OCI-LY3 (cell line): ENCODE results near the gene HNRNPUL1.
"Not testable (repeated sequence)": the region's sequence is repeated elsewhere in the genome, so short reads cannot be mapped to it uniquely, and the experiment has no call there.

Source experiments
- H2AFZ ChIP-seq: fragments of 200-600, 300-600 bp; shearing (Covaris generic); 2 replicates; pipeline ENCODE4 v1.6.0; 2014; ENCODE audit warnings: antibody characterized with exemption, low read depth, low read length
- H3K27ac ChIP-seq: fragments of 200-600, 300-600 bp; sonication (generic); 2 replicates; pipeline ENCODE4 v1.5.1; 2014; ENCODE audit warnings: mild to moderate bottlenecking, low read length, moderate library complexity, mixed read lengths
- H3K27me3 ChIP-seq: fragments of 200-600, 300-600 bp; sonication (generic); 2 replicates; pipeline ENCODE4 v1.6.1; 2014; ENCODE audit warnings: low read depth, low read length, mixed read lengths
- H3K36me3 ChIP-seq: fragments of 200-600, 300-600 bp; sonication (generic); replicated peaks from 2 replicates; pipeline ENCODE3; 2014; ENCODE audit warnings: low read depth, low read length, mixed read lengths
- H3K4me1 ChIP-seq: fragments of 300-600, 200-600 bp; sonication (generic); 2 replicates; pipeline ENCODE4 v1.6.1; 2014; ENCODE audit warnings: low read length, mixed read lengths
- H3K4me2 ChIP-seq: fragments of 200-600, 300-600 bp; sonication (generic); 2 replicates; pipeline ENCODE4 v1.6.1; 2014; ENCODE audit warnings: low read length, mixed read lengths
- H3K4me3 ChIP-seq: fragments of 300-600, 200-600 bp; sonication (generic); 2 replicates; pipeline ENCODE4 v1.5.1; 2014; ENCODE audit warnings: antibody characterized with exemption, mild to moderate bottlenecking, low read length, moderate library complexity
- H3K79me2 ChIP-seq: fragments of 300-600, 200-600 bp; shearing (Covaris generic); 2 replicates; pipeline ENCODE4 v1.6.1; 2014; ENCODE audit warnings: mild to moderate bottlenecking, low read length, mixed read lengths
- H3K9ac ChIP-seq: fragments of 300-600, 200-600 bp; shearing (Covaris generic); 2 replicates; pipeline ENCODE4 v1.6.0; 2014; ENCODE audit warnings: mild to moderate bottlenecking, low read length, moderate library complexity
- H3K9me3 ChIP-seq: fragments of 200-600, 300-600 bp; shearing (Covaris generic); 2 replicates; pipeline ENCODE4 v1.6.1; 2014; ENCODE audit warnings: low read length, mixed read lengths; ENCODE audit not compliant: insufficient read depth
- H4K20me1 ChIP-seq: fragments of 200-600, 300-600 bp; sonication (generic); 2 replicates; pipeline ENCODE4 v1.6.1; 2016; ENCODE audit warnings: low read length, mixed read lengths; ENCODE audit not compliant: insufficient read depth
- CTCF ChIP-seq: fragments of 200-600, 300-600 bp; sonication (generic); IDR thresholded peaks from 2 replicates; pipeline ENCODE4 v1.5.1; 2014; ENCODE audit warnings: antibody characterized with exemption, low read length, low read depth
- EZH2phosphoT487 ChIP-seq: fragments of 200-600 bp; shearing (Covaris generic); IDR thresholded peaks from 2 replicates; pipeline ENCODE4 v1.6.1; 2018; ENCODE audit warnings: antibody characterized with exemption, mixed run types, low read depth

HNRNPUL1 gene

GRCh38 chr19:41276231-41276630 is 12.1 kb downstream of the HNRNPUL1 start:
- Histone ChIP-seq H3K36me3 (peaks cover 91% of the 10 kb centered on the region), H3K9ac (no peak overlapping the region), H3K4me3 (no peak overlapping the region), H3K79me2 (peaks cover 27% of the 10 kb centered on the region), H3K9me3 (no peaks in the 10 kb centered on the region), H3K27ac (no peak overlapping the region), H3K27me3 (no peaks in the 10 kb centered on the region), H3K4me2 (no peak overlapping the region), H4K20me1 (no peaks in the 10 kb centered on the region; the same call in 1 of the 2 replicates), H2AFZ (no peak overlapping the region), H3K4me1 (no peaks in the 10 kb centered on the region)
- no peak for TF ChIP-seq CTCF
- TF ChIP-seq EZH2phosphoT487 = no peak

DNA sequence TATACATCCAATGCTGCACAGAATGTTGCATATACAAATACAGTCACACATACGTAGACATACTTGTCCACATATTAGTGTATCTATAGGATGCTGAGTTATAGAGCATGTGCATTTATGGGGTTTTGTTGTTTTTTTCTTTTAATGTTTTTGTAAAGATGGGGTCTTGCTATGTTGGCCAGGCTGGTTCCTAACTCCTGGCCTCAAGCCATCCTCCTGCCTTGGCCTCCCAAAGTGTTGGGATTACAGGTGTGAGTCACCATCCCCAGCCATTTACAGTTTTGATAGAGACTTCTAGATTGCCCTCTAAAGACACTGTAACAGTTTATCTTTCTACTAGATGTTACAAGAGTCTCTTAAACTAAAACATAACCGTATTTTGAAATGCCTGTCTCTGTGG is 14.3 kb downstream of the HNRNPUL1 start:
- no peak overlapping the region for H3K9ac ChIP-seq
- no peaks in the 10 kb centered on the region for H3K9me3 ChIP-seq
- peaks cover 85% of the 10 kb centered on the region for H3K36me3 ChIP-seq
- H4K20me1 ChIP-seq = peaks cover 5% of the 10 kb centered on the region; the same call in 1 of the 2 replicates
- no peak overlapping the region for H3K4me3 ChIP-seq
- H3K27ac ChIP-seq = no peak overlapping the region
- no peak overlapping the region for H3K4me2 ChIP-seq
- H3K27me3 ChIP-seq = no peaks in the 10 kb centered on the region
- no peaks in the 10 kb centered on the region for H3K4me1 ChIP-seq
- peaks cover 13% of the 10 kb centered on the region; the same call in 1 of the 2 replicates for H3K79me2 ChIP-seq
- TF ChIP-seq CTCF (no peak), EZH2phosphoT487 (no peak)
- H2AFZ ChIP-seq = no peak overlapping the region

GRCh38 chr19:41288673-41289530 is 24.7 kb downstream of the HNRNPUL1 start:
- Histone ChIP-seq H3K9me3 (no peaks in the 10 kb centered on the region), H3K36me3 (peaks cover 81% of the 10 kb centered on the region), H3K27me3 (no peaks in the 10 kb centered on the region), H3K9ac (no peak overlapping the region), H3K4me3 (no peak overlapping the region), H3K27ac (no peak overlapping the region), H3K4me2 (no peak overlapping the region), H4K20me1 (peaks cover 10% of the 10 kb centered on the region; the same call in 1 of the 2 replicates), H3K79me2 (peaks cover 15% of the 10 kb centered on the region), H3K4me1 (no peaks in the 10 kb centered on the region), H2AFZ (no peak overlapping the region)
- TF ChIP-seq CTCF (no peak), EZH2phosphoT487 (no peak)

- not testable (repeated sequence) for H3K27ac ChIP-seq, H3K4me2 ChIP-seq, H3K9ac ChIP-seq, H3K9me3 ChIP-seq, H3K27me3 ChIP-seq, H3K4me3 ChIP-seq, H2AFZ ChIP-seq, H3K4me1 ChIP-seq
- Histone ChIP-seq H3K79me2 (peaks cover 15% of the 10 kb centered on the region), H3K36me3 (peaks cover 83% of the 10 kb centered on the region), H4K20me1 (peaks cover 10% of the 10 kb centered on the region; the same call in 1 of the 2 replicates)
These were observed 25.6 kb downstream of the HNRNPUL1 start for GRCh38 chr19:41289814-41290213.
